Measurements from ENCODE around the gene RELA.

The RELA gene

GRCh38 chr11:65711785-65712632 is 49.3 kb upstream of the RELA start, which contains the start of gene KAT5:
KAT5 (plus strand) TSS chr11:65712252; CDS start chr11:65712268, 16 bp downstream.
- peak within 1 kb of the TSS; percentile 60 for H3K27ac ChIP-seq (ENCODE audit: extremely low read depth, low read depth, low read length)
- no peaks in the 10 kb centered on the region for H3K9me3 ChIP-seq (ENCODE audit: control insufficient read depth, insufficient read depth, low read depth, low read length)
- ChIA-PET CTCF (interaction anchor here (0.6 to 2.8 kb wide), 43 partner anchors 8 to 406 kb away, joined by 3 to 41 read pairs (median 4); partner anchors contain the start of genes FAM89B, FIBP, MUS81 and RNASEH2C), POLR2A (interaction anchor here (0.6 to 3.1 kb wide), 23 partner anchors 8 to 1642 kb away, joined by 3 to 55 read pairs (median 4); partner anchors contain the start of genes CCDC85B, CFL1, FIBP and MUS81)
- H3K4me1 ChIP-seq (ENCODE audit: control insufficient read depth, insufficient read depth, low read length), result no peaks in the 10 kb centered on the region
- H3K4me3 ChIP-seq (ENCODE audit: low read depth, low read length), result peak within 1 kb of the TSS; percentile 55
- H3K36me3 ChIP-seq (ENCODE audit: control insufficient read depth in 2 of 2, insufficient read depth in 1 of 2, low read length in 2 of 2), result peaks cover 5 to 43% of the 10 kb centered on the region in 2 experiments; a peak in 2 of 3 replicates
- no peak for TF ChIP-seq ZNF26 (tag by site-specific recombination; IDR thresholded peaks at IDR 0.05)
- TF ChIP-seq REPIN1 (tag by site-specific recombination; IDR thresholded peaks at IDR 0.05; ENCODE audit: low read depth), result no peak
- peak; percentile 63 for TF ChIP-seq PRDM10 (tag by site-specific recombination; IDR thresholded peaks at IDR 0.05)
- no peak; the same call in 1 of the 2 replicates for TF ChIP-seq ELK4 (IDR thresholded peaks at IDR 0.05; ENCODE audit: borderline replicate concordance, low read depth, low read length)
- TF ChIP-seq ATF2 (tag by site-specific recombination; IDR thresholded peaks at IDR 0.05; ENCODE audit: low read depth), result 0 out of 2 replicates have a peak, but pooled peaks have one; percentile 33
- no peak for TF ChIP-seq ZNF529 (tag by site-specific recombination; IDR thresholded peaks at IDR 0.05; ENCODE audit: insufficient replicate concordance)
- TF ChIP-seq ZNF501 (tag by site-specific recombination; IDR thresholded peaks at IDR 0.05), result peak; percentile 98
- TF ChIP-seq SCRT1 (tag by site-specific recombination; IDR thresholded peaks at IDR 0.05; ENCODE audit: borderline replicate concordance), result no peak
- TF ChIP-seq ZNF629 (tag by site-specific recombination; IDR thresholded peaks at IDR 0.05), result peak; percentile 92
- TF ChIP-seq ZNF621 (tag by site-specific recombination; IDR thresholded peaks at IDR 0.05), result no peak
- TF ChIP-seq ZBTB11 (tag by site-specific recombination; conservative IDR thresholded peaks at IDR 0.05; ENCODE audit: low read depth), result peak; percentile 94
- TF ChIP-seq ZNF221 (tag by site-specific recombination; IDR thresholded peaks at IDR 0.05; ENCODE audit: borderline replicate concordance), result no peak
- TF ChIP-seq ZBTB6 (tag by site-specific recombination; IDR thresholded peaks at IDR 0.05), result no peak
- no peak for TF ChIP-seq SALL2 (tag by site-specific recombination; IDR thresholded peaks at IDR 0.05; ENCODE audit: borderline replicate concordance)
- TF ChIP-seq ZNF292 (tag by site-specific recombination; IDR thresholded peaks at IDR 0.05; ENCODE audit: borderline replicate concordance, low read depth), result no peak
- TF ChIP-seq ZBTB26 (tag by site-specific recombination; optimal IDR thresholded peaks at IDR 0.05), result peak; percentile 48
- TF ChIP-seq MZF1 (tag by site-specific recombination; IDR thresholded peaks at IDR 0.05; ENCODE audit: borderline replicate concordance), result no peak
- no peak for TF ChIP-seq ZNF571 (tag by site-specific recombination; IDR thresholded peaks at IDR 0.05)
- TF ChIP-seq ZNF341 (tag by site-specific recombination; IDR thresholded peaks at IDR 0.05; ENCODE audit: low read depth), result 0 out of 2 replicates have a peak, but pooled peaks have one; percentile 16
- peak; percentile 46; the same call in 1 of the 2 replicates for TF ChIP-seq ZNF324 (tag by site-specific recombination; IDR thresholded peaks at IDR 0.05)
- no peak for TF ChIP-seq ZNF792 (tag by site-specific recombination; IDR thresholded peaks at IDR 0.05)

All from HEK293 (cell line).